NCI-H1930 (cell line): ENCODE data around the gene SPG7.
"Not testable (repeated sequence)": the region's sequence is repeated elsewhere in the genome, so short reads cannot be mapped to it uniquely, and the experiment has no call there.

ENCODE experiments used
- DNase-seq, 2 experiments: peaks; one replicate each; lab custom pipeline; 2025; lab: John Stamatoyannopoulos, UW

The SPG7 gene

DNA sequence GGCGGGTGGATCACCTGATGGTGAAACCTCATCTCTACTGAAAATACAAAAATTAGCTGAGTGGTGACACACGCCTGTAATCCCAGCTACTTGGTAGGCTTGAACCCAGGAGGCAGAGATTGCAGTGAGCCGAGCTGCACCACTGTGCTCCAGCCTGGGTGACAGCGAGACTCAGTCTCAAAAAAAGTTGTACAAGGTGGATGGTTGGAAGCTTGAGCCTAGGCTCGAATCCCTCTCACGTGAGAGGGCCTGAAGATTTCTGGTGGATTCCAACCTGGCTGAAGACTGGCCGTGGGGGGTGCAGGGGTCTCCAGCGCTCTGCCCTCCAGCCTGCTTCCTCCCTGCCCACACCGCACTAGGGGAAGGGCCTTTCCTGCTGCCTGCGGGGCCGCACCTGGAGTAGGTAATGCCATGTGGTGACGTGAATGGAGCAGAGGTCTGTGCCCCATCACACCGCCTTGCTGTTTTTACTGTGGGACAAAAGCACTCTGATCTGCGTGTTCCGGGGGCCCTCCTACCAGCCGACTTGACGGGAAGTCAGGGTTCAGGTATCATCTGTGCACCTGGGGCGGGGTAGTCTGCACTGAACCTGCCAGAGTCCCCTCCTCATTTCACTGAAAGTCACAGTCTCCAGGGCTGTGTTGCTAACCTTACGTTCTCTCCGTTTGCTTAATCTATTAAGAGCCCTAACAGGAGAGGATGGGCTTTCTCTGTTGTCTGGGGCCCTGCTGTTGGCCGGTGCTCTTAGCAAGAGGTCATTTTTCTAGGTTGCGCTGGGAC is 56.5 kb downstream of the SPG7 start:
- no peak for DNase-seq

DNA sequence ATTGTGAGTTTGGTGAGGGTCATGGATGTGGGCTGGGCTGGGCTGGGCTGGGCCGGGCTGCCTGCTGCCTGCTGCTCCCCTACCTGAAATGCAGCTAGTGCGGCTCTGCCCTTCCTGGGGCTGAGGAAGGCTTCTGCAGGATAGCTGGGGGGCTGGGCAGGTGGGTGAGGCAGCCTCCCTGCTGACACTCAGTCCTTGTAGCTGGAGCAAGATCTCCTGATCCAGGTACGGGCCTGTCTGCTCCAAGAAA is 57.0 kb downstream of the SPG7 start:
- DNase-seq = no peak

DNA sequence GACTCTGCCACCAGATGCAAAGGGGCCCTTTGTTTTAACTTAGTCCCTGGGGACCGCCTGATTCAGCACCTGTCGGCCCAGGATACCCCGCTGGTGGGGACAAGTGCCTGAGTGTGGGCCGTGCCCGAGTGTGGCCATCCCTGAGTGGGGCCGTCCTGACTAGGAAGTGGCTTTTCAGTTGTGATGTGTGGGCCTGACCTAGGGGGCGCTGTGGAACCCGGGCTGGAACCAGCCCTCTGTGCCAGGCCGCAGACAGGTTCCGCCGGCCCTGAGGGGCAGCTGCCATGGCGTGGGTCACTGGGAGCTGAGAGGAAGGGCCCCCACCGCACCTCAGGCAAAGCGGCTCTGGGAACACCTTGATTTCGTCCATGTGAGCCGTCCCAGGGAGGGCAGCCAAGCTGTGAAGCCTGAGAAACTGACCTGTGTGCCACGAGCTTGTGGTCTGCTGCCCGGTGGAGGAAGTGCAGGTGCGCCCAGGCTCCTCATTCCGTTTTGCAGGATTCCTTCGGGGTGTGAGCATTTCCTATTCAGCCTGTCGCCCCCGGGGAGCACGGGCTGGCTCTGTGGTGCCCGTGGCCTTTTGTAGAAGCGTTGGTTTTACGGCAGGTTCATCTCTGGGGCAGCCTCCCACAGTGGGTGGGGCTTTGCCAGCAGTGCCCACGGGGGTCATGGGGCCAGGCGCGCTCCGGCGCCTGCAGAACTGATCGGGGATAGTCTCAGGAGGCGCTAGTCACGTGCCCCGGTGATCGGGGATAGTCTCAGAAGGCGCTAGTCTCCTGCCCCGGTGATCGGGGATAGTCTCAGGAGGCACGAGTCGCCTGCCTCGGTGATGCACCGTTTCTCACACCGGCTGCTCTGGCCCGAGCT is 57.5 kb downstream of the SPG7 start:
- DNase-seq = no peak

DNA sequence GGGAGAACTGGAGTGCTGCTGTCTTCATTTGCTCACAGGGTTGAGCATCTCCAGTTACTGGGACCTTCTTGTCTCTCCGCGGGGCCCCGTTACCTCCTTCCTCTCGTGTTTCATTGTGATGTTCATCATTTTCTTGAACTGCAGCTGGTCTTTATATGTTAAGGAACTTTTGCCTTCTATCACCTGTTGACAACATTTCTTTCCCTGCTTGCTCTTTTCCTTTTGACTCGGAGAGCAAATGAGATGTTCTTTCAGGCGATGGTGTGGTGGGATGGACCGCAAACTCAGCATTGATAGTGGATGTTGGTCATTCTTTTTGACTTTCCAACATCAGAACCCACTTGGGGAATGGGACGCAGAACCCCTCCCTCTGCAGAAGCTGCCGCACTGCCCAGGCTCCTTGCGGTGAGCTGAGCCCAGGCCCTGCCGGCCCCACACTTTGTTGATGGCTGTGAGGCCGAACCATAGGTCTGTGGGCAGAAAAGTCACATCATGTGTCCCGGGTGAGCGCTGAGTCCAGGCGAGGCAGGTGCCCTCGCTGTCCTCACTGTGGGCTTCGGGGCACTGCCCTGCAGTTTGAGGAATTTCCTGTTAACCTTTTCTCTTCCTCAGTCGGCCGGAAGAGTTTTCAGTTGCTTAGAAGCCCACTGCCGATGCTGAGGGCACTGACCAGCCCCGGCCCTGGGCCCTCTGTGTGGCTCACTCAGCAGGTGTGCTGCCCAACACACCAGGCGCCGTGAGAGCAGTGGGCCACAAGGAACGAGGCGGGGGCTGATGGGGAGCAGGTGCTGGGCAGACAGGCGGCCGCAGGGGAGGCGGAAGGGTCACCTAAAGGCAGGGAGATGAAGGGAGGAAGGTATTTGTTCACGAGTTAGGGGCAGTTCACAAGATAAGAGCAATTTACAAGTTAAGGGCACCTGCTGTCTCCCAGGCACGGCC is 59.7 kb downstream of the SPG7 start:
- no peak for DNase-seq

DNA sequence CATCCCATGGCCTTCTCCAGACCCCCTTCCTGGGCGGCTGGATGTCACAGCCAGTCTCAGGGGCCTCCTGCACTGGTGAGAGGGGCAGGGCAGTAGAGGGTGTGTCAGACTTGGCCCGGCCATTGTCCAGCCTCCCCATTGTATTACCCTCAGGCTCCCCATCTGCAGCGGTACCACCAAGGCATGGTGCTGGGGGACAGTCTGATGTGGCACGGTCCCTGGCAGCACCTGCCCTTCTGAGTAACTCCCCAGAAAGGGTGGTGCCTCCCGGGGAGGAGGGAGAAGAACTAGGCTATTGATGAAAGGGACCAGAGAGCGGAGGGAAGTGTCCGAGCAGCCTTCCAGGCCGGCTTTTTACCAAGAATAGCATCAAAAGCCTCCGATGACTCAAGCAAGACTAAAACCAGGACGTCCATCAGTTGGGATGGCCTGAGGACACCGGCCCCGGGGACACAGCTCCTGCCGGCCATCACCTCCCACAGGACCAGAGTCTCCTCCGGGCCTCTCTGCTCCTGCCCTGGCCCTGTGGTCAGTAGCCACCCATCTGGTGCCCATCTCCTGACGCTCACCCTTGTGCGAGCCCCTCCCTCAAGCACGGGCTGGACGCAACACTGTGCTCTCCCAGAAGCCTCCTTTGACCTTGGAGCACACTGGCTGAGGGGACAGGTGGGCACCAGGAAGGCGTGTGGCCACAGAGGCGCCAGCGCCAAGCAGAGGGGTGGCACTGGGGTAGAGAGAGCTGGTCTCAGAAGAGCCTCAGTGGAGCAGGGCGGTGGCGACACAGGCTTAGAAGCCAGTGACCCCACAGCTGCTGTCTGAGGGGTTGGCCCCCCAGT is 61.5 kb downstream of the SPG7 start:
- DNase-seq = no peak

DNA sequence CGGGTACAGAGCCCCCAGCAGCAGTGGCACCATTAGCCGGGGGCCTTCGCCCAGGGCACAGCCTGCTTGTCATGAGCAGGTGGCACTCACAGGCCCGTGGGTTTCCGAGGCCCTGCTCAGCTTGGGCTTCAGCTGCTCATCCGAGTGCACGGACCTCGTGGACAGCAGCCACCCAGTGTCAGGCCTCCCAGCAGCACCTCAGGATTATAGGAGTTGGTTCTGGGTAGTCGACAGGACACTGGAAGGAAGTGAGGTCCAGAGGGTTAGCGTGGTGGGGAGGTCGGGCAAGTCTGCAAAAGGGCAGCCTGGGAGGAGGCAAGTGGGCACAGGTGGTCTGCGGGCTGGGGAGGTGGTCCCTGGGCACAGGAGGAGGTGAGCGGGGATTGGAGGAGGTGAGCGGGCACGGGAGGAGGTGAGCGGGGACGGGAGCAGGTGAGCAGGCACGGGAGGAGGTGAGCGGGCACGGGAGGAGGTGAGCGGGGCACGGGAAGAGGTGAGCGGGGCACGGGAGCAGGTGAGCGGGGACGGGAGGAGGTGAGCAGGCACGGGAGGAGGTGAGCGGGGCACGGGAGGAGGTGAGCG is 62.2 kb downstream of the SPG7 start:
- no peak for DNase-seq

DNA sequence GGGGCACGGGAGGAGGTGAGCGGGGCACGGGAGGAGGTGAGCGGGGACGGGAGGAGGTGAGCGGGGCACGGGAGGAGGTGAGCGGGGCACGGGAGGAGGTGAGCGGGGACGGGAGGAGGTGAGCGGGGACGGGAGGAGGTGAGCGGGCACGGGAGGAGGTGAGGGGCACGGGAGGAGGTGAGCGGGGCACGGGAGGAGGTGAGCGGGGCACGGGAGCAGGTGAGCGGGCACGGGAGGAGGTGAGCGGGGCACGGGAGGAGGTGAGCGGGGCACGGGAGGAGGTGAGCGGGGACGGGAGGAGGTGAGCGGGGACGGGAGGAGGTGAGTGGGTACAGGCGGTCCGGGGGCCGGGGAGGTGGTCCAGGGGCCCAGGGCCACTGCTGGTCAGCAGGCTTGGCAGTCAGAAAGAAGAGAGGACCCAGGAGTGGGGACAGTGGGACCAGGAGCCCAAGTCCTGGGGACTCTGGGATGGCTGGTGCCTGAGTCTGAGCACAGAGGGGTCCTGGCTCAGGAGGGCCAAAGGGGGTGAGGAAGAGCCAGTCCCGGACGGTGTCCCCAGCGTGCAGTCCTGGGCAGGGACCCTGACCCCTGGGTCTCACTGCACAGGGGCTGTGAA is 62.9 kb downstream of the SPG7 start:
- not testable (repeated sequence) for DNase-seq

DNA sequence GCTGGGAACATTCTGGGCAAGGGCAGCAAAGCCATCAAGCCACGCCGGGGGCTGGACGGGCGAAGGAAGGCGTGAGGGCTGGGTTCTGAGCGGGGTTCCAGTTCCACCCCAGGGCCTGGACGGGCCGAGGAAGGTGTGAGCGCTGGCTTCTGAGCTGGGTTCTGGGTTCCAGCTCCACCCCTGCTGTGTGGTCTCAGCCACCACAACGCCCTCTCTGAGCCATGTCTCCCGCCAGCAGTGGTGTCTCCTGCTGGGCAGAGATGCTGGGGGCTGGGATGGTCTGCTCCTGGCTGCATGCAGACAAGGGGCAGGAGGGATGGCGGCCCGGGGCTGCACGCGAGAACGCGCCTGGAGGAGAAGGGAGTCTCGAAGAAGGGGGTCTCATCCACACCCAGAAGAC is 63.4 kb downstream of the SPG7 start:
- DNase-seq = no peak

DNA sequence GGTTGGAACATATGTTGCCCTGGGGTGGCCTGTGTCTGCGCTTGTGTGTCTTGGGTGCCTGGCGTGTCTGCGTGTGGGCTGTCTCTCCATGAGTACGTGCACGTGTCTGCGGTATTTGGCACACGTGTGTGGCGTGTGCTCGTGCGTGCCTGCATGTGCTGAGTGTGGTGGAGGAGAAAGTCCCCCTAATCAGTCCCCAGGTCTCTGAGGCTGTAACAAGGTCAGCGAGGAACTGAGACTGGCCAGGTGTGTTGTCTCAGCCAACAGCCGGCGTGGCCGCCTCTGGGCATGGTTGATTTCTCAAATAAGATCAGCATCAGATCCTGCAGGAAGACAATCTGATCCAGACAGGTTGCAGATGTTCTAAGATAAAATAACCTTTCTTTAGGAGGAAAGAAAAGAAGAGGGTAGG is 63.9 kb downstream of the SPG7 start:
- no peak for DNase-seq

DNA sequence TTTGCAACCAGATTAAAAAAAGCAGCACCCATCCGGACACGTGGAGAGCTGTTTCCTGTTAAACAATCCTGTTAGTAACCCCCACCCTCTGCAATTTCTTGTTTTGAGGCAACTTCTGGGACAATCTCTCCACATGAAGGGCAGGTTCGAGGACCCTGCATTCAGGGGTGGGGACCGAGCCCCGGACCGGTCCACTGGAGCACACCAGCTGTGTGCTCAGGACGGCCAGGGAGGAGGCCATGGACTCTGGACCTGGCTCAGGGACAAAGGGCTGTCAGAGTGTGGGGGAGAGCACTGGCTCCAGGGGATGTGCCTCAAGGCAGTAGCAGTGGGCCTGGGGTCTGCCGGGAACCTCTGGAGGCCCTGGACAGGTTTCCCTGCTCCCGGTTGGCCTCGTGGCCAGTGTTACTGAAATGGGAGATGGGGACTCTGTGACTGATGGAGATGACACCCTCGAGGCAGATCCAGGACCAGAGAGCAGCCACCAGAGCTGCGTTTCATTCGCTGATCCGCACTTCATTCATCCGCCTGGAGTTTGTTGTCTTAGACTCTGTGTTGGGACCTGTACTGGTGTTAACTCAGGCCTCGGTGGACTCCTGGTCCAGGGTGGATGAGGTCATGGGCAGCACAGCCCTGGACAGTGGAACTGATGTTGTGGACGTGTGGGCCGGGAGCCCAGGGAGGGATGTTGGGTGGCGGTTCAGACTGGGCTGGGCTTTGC is 64.4 kb downstream of the SPG7 start:
- no peak for DNase-seq

DNA sequence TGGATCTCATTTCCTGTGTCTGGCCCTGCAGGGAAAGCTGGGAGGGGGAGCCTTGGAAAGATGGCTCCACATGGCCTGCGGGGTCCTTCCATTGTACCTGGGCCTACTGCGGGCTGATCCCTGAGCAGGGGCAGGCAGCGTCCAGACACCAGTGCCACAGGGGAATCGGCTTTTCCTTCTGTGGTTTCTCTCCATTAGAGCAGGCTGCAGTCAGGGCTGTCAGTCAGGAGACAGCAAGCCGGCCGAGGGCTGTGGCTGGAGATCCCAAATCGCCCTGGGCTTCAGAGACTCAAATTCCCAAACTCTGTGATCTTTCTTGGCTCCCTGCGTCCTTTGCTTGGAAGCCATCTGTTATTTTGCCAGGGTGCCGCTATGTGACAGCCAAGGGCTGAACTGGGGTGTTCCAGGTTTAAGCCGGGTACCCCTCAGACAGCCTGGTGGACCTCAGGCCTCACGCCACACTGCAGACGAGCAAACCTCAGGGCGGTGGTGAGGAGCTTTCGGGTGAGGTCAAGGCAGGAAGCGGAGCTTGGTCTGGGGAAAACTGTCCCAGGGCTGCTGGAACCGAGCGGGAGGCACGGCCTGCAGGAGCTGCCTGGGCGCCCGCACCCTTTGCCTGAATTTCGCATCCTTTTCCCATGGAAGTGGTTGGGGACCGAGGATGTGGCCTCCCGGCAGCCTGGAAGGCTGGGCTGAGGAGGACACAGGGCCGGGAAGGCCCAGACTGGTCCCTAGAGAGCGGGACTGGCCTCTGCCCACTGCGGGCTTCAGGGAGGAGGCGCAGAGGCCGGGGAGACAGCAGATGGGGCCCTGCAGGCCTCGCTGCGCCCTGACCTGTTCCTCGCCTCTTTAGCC is 65.8 kb downstream of the SPG7 start:
- DNase-seq = no peak

DNA sequence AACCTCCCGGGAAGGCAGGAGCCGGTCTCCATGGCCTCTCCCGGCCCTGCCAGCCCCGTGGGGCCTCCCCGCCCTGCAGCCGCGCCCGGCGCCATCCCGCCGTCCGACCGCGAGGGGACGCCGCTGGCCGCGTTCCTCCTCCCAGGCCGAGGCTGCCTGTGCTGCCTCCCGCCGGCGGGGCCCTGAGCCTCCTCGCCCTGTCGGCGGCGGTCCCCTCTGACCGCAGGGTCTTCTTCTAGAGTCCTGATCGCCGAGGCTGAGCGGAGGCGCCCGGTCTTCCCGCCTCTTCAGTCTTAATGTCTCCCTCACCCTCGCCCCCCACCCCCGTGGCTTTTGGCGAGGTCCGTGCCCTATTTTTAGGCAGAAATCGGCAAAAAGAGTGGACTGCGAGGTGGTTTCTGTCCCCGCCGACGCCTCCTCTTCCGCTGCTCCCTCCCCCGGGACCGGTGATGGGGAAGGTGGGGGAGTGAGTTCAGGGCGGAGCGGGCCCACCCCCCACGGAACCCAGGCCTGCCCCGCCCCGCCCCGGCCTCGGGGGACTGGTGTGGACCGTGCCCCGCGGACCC is 66.6 kb downstream of the SPG7 start:
- DNase-seq = peak; percentile 49 to 51

DNA sequence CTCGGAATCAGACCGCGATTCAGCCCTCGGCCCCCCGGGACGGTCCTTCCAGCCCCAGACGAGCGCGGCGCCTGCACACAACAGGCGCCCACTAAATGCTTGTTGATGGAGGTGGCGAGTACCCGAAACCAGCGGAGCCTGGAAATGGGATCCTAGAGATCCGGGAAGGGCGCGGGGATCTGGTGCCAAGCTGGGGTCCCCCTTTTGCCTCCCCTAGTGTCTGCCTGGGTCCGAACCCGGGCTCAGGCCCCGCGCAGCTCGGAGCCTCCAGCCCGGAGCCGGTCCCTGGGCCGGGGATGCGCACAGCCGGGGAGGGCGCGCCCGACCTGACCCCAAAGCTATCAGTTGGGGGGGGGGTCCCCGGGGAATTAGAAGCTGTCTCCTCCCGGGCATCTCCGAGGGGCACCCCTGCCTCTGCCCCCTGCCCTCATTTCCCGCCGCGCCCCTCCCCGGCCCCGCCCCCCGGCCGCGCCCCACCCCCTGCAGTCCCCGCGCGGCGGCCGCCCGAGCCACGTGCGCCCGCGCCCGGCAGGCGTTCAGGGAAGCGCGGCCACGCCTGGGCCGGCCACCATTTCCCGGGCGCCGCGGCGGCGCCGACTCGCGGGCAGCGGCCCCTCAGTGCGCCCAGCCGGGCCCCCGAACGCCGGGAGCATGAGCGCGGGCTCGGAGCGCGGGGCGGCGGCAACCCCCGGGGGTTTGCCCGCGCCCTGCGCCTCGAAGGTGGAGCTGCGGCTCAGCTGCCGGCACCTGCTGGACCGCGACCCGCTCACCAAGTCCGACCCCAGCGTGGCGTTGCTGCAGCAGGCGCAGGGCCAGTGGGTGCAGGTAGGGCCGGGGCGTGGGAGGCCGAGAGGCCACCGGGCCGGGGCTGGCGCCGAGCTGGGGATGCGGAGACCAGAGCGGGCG is 67.3 kb downstream of the SPG7 start, which contains the start of gene CPNE7:
CPNE7 (plus strand) TSS at position 512 of the 906 bp plus-strand sequence; CDS start at position 652, 140 bp downstream.
- no peak for DNase-seq

DNA sequence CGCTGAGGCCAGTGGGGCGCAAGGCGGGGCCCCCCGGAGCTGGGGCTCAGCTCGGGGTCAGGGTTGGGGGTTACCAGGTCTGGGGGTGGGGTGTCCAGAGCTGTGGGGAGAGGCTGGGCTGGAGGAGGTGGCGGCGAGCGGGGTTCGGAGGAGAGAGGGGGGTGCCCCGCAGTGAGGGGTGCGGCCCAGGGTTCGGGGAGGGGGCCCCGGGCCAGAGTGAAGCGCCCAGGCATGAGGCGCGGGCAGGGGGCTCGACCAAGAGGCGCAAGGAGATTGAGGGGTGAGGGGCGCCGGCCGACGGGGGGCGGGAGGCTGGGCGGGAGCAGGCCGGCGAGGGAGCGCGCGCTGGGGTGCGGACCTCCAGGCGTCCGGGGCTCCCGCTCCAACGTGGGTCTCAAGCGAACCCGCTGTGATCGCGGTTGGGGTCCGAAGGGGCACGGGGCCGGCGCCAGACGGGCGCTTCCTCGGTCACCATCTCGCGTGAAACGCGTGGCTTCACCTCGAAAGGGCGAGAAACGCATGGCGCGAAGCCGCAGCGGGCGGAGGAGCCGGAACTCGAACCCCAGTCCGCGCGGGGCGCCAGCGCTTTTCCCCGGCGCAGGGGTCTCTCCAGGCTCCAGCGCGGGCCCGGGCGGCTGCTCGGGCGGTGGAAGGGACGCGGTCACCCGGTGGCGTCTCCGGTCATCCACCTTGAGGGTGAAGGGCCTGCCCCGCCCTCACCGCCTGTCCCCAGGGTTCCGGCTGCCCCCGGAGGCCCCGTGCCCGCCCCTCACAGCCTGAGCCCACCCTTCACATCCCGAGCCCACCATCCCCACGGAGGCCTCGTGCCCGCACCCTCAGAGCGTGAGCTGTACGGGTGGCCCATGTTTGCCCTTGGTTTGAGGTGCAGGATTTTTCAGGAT is 68.2 kb downstream of the SPG7 start:
- DNase-seq = no peak

DNA sequence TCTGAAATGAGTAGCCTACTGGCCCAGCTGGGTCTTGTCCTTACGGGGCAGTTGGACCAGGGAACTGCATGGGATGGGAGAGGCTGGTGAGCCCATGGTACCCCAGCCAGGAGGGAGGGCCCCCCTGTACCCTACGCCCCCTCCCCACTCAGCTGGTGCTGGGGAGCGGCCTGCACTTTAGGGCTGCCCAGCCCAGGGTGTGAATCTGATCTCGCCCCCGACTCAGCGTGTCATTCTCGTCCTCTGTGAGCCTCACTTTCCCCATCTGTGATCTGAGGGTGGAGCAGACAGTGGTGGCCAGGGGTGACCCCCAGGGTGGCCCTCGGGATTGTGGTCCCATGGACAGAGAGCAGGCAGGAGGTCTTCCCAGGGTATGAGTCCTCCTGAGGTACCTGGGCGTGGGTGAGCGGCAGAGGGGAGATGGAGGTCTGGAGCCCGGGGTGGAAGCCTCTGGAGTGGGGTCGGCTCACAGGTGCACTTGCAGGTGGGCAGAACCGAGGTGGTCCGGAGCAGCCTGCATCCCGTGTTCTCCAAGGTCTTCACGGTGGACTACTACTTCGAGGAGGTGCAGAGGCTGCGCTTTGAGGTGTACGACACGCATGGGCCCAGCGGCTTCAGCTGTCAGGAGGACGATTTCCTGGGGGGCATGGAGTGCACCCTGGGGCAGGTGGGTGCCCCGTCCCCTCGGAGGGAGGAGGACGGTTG is 69.0 kb downstream of the SPG7 start:
- no peak for DNase-seq

DNA sequence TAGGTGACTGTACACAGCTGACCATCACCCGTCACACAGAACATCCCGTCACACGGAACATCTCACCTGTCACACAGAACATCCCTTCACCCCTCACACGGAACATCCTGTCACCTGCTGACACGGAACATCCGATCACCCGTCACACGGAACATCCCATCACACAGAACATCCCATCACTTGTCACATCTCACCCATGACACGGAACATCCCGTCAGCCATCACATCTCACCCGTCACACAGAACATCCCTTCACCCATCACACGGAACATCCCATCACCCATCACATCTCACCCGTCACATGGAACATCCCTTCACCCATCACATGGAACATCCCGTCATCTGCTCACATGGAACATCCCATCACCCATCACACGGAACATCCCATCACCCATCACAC is 71.1 kb downstream of the SPG7 start:
- DNase-seq = no peak
